Fibroblast of lung (primary cell): ENCODE measurements around the gene COLEC12. TPM values are rescaled to one million over a fixed set of nuclear protein-coding genes. Genes with fewer than 3 reads are reported as not detected.

Source experiments
- polyA plus RNA-seq, 2 donors: library from polyadenylated mRNA; depleted of rRNA in 1 of 2; stranded (reverse) in 1 of 2; unstranded in 1 of 2; fragments of >200 nt; gene quantifications; 2 replicates each; pipeline ENCODE4 v1.2.1, GENCODE V29; 2011 to 2012; ENCODE audit warnings: missing spikeins in 1 of 2
- total RNA-seq: library from RNA; depleted of rRNA; stranded (reverse); fragments of >200 nt; gene quantifications from 2 replicates; pipeline ENCODE4 v1.2.1, GENCODE V29; 2014

The COLEC12 gene
- total and polyA plus RNA-seq, 2 donors (not counting 1 experiment from before 2014, with no cell fraction given): 20.0 to 24.8 TPM

Other genes with a start within 250 kb of the COLEC12 start
- gene THOC1, start 232.7 kb downstream of the COLEC12 start, total RNA-seq: 33.9 and 35.2 TPM in 2 replicates
- 18.2 and 20.2 TPM in 2 replicates for gene THOC1, start 232.7 kb downstream of the COLEC12 start, polyA plus RNA-seq
- not detected in 2 replicates for gene CETN1, start 79.7 kb upstream of the COLEC12 start, total RNA-seq
- gene CETN1, start 79.7 kb upstream of the COLEC12 start, polyA plus RNA-seq: not detected in 2 replicates
- not detected in 2 replicates for gene CLUL1, start 96.3 kb upstream of the COLEC12 start, total RNA-seq
- not detected in 2 replicates for gene CLUL1, start 96.3 kb upstream of the COLEC12 start, polyA plus RNA-seq
- 12.1 and 16.8 TPM in 2 replicates for gene TYMS, start 157.0 kb upstream of the COLEC12 start, total RNA-seq
- gene TYMS, start 157.0 kb upstream of the COLEC12 start, polyA plus RNA-seq: 45.4 and 152 TPM in 2 replicates
- gene ENOSF1, start 211.9 kb upstream of the COLEC12 start, total RNA-seq: 17.7 and 23.3 TPM in 2 replicates
- gene ENOSF1, start 211.9 kb upstream of the COLEC12 start, polyA plus RNA-seq: 8.2 and 13.5 TPM in 2 replicates